Gastroesophageal sphincter (tissue), 3 donors: ENCODE data around the gene SOCS2.

ENCODE experiments used
- POLR2AphosphoS5 ChIP-seq: sonication (generic); formaldehyde crosslinking; IDR thresholded peaks from one replicate; pipeline ENCODE4 v1.6.1; 2017; ENCODE audit warnings: antibody characterized with exemption
- TF ChIP-seq, protein P1 (sequence below), 4 experiments: fragments of 200-600 bp in 2 of 4; fragments of 450-650 bp in 2 of 4; sonication (generic) in 1 of 4; IDR thresholded peaks; one replicate each; pipeline ENCODE4 v1.5.1; 2017 to 2019; ENCODE audit warnings: antibody characterized with exemption in 4 of 4, mild to moderate bottlenecking in 2 of 4, moderate library complexity in 2 of 4

DNA sequence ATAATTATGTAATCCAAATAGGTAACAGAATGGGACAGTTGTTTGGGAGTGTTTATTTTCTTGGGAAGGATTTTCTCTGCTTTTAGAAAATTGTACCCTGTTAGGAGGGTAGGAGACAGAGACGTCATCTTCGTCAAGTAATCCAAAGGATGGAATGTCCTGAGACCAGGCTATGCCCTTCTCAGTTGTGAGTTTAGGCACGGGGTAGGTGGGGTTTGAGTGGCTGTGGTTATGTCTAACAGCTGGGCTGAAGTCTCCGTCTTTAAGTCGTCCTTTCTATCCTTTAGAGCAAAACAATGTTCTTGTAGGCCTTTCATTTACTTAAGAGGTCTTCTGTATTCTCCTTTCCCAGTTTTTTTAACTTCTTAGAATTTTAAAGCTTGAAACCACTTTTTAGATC is 5.7 kb downstream of the SOCS2 start:
- TF ChIP-seq, protein P1, sequence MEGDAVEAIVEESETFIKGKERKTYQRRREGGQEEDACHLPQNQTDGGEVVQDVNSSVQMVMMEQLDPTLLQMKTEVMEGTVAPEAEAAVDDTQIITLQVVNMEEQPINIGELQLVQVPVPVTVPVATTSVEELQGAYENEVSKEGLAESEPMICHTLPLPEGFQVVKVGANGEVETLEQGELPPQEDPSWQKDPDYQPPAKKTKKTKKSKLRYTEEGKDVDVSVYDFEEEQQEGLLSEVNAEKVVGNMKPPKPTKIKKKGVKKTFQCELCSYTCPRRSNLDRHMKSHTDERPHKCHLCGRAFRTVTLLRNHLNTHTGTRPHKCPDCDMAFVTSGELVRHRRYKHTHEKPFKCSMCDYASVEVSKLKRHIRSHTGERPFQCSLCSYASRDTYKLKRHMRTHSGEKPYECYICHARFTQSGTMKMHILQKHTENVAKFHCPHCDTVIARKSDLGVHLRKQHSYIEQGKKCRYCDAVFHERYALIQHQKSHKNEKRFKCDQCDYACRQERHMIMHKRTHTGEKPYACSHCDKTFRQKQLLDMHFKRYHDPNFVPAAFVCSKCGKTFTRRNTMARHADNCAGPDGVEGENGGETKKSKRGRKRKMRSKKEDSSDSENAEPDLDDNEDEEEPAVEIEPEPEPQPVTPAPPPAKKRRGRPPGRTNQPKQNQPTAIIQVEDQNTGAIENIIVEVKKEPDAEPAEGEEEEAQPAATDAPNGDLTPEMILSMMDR (IDR thresholded peaks at IDR 0.05): no peak
- TF ChIP-seq POLR2AphosphoS5: no peak
